ENCODE measurements around the gene BANP.

Gene BANP

DNA sequence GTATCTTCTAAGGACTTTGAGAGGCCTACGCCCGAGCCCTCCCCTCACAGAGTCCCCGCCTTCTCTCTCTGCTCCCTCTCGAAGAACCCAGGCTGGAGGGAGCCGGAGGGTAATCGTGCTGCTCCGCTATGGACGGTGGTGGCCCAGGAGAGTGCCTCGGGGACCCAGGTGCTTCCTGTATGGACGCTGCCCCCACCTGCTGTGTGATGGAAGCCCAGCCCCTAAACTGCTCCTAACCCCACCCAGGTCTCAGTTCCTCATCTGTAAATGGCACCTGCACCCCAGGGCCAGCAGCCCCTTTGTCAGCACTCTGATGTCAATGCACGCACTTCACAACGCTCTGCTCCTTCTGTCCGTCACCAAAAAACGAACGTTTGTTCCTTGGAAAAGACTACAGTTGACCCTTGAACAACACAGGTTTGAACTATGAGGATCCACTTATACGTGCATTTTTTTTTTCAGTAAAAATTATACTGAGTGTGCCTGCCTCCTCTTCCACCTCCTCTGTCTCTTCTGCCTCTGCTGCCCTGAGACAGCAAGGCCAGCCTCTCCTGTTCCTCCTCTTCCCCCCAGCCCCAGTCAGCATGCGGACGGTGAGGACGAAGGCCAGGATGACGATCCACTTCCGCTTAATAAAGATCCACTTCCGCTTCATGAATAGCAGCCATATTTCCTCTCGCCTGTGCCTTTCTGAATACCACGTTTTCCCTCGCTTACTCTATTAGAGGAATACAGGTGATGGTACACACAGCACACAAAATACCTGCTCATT is 118.3 kb downstream of the BANP start:
- CTCF ChIA-PET = no interaction called here
- POLR2A ChIA-PET = no interaction called here
- TF ChIP-seq TARDBP (IDR thresholded peaks at IDR 0.05) = no peak
- TF ChIP-seq CTBP1 (IDR thresholded peaks at IDR 0.05; ENCODE audit: borderline replicate concordance) = no peak
- TF ChIP-seq ARNT (IDR thresholded peaks at IDR 0.05) = no peak
- no peak for TF ChIP-seq ZNF384 (IDR thresholded peaks at IDR 0.05)
- no peak for TF ChIP-seq L3MBTL2 (conservative IDR thresholded peaks at IDR 0.05)
- no peak for TF ChIP-seq HDGF (IDR thresholded peaks at IDR 0.05; ENCODE audit: borderline replicate concordance)
- TF ChIP-seq FOXK2 (IDR thresholded peaks at IDR 0.05) = no peak
- no peak for TF ChIP-seq LEF1 (IDR thresholded peaks at IDR 0.05; ENCODE audit: borderline replicate concordance)
- no peak for DNase-seq (ENCODE audit: extremely low spot score)

DNA sequence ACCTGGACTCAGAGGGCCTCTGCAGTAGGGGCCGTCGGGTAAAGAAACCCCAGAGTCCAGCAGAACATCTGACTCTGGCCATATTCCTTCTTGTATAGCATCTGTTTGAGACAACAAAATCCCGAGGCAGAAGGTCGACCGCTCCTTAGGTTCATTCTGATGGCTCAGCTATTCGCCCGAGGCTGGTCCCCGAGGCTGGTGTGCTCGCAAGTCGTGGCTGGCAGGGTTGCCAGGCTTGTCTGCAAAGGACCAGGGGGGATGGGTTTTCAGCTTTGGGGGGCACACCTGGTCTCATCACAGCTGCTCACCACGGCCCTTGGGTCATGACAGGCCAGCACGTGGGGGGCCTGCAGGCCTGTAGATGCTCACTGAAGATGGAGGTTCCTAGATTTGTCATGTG is 119.1 kb downstream of the BANP start:
- CTCF ChIA-PET = no interaction called here
- no peak for DNase-seq (ENCODE audit: extremely low spot score)
- POLR2A ChIA-PET = no interaction called here
- TF ChIP-seq CTBP1 (IDR thresholded peaks at IDR 0.05; ENCODE audit: borderline replicate concordance) (no peak), ZNF384 (IDR thresholded peaks at IDR 0.05) (no peak)

- ChIA-PET CTCF (no interaction called here), POLR2A (no interaction called here)
- TF ChIP-seq SP1 (IDR thresholded peaks at IDR 0.05) = no peak
- TF ChIP-seq FOXK2 (IDR thresholded peaks at IDR 0.05) = no peak
- no peak for TF ChIP-seq ELF4 (IDR thresholded peaks at IDR 0.05)
- no peak for TF ChIP-seq CTBP1 (IDR thresholded peaks at IDR 0.05; ENCODE audit: borderline replicate concordance)
- TF ChIP-seq FOXA1 (IDR thresholded peaks at IDR 0.05) = no peak
- no peak for TF ChIP-seq L3MBTL2 (conservative IDR thresholded peaks at IDR 0.05)
- no peak for TF ChIP-seq FOXM1 (IDR thresholded peaks at IDR 0.05; ENCODE audit: borderline replicate concordance)
- TF ChIP-seq, protein P1, sequence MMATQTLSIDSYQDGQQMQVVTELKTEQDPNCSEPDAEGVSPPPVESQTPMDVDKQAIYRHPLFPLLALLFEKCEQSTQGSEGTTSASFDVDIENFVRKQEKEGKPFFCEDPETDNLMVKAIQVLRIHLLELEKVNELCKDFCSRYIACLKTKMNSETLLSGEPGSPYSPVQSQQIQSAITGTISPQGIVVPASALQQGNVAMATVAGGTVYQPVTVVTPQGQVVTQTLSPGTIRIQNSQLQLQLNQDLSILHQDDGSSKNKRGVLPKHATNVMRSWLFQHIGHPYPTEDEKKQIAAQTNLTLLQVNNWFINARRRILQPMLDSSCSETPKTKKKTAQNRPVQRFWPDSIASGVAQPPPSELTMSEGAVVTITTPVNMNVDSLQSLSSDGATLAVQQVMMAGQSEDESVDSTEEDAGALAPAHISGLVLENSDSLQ (IDR thresholded peaks at IDR 0.05) = no peak
- no peak for TF ChIP-seq ZNF384 (IDR thresholded peaks at IDR 0.05)
- no peak for TF ChIP-seq SUZ12 (IDR thresholded peaks at IDR 0.05)
- no peak for TF ChIP-seq ARNT (IDR thresholded peaks at IDR 0.05)
- no peak for DNase-seq (ENCODE audit: extremely low spot score)
Observed at GRCh38 chr16:88070989-88071625, 119.9 kb downstream of the BANP start.

DNA sequence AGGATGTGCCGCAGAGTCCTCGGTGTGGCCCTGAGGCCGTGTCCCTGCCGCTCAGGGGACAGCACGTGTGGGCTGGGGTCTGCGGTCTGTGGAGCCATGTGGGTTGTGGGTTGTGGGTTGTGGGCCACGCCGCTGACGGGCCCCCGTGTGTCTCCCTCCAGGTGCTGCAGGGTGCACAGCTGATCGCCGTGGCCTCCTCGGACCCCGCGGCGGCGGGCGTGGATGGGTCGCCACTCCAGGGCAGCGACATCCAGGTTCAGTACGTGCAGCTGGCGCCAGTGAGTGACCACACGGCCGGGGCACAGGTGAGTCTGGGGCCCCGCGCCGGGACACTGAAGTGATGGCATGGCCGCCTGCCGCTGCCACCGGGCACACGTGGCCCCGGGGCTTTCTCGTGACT is 120.7 kb downstream of the BANP start:
- TF ChIP-seq TARDBP (IDR thresholded peaks at IDR 0.05) (no peak), BHLHE40 (IDR thresholded peaks at IDR 0.05; ENCODE audit: borderline replicate concordance) (no peak), FOXM1 (IDR thresholded peaks at IDR 0.05; ENCODE audit: borderline replicate concordance) (no peak), FOXA1 (IDR thresholded peaks at IDR 0.05) (no peak), CTBP1 (IDR thresholded peaks at IDR 0.05; ENCODE audit: borderline replicate concordance) (no peak), ARNT (IDR thresholded peaks at IDR 0.05) (no peak), FOXK2 (IDR thresholded peaks at IDR 0.05) (no peak), SP1 (IDR thresholded peaks at IDR 0.05) (no peak), ZNF384 (IDR thresholded peaks at IDR 0.05) (no peak), SUZ12 (IDR thresholded peaks at IDR 0.05) (no peak), ELF4 (IDR thresholded peaks at IDR 0.05) (no peak)
- TF ChIP-seq, protein P1 (IDR thresholded peaks at IDR 0.05) = no peak
- ChIA-PET POLR2A (no interaction called here), CTCF (no interaction called here)
- DNase-seq (ENCODE audit: extremely low spot score) = no peak

DNA sequence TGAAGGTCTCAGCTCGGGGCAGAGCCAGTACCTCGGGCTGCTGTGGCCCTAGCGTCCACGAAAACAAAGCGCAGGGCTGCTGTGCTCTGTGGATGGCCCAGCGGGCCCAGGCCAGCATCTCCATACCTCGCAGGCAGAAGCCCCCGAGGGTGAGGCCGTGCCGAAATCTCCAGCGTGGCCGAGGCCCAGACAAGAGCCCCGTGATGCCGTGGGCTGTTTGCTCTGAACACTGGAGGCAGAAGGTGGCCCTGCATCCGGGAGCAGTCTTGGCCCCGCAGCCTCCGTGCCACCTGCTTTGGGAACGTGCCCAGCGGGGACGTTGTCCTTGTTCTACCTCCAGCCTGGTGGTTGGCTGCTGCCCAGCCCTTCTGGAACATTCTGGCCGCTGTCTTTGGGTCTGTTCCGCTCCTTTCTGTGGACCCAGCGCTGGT is 121.4 kb downstream of the BANP start:
- no peak for TF ChIP-seq NFRKB (IDR thresholded peaks at IDR 0.05)
- TF ChIP-seq ZNF384 (IDR thresholded peaks at IDR 0.05) = no peak
- no peak for TF ChIP-seq L3MBTL2 (conservative IDR thresholded peaks at IDR 0.05)
- TF ChIP-seq CTBP1 (IDR thresholded peaks at IDR 0.05; ENCODE audit: borderline replicate concordance) = no peak
- no peak for TF ChIP-seq HDGF (IDR thresholded peaks at IDR 0.05; ENCODE audit: borderline replicate concordance)
- TF ChIP-seq ELF4 (IDR thresholded peaks at IDR 0.05) = no peak
- no peak for TF ChIP-seq BHLHE40 (IDR thresholded peaks at IDR 0.05; ENCODE audit: borderline replicate concordance)
- TF ChIP-seq TARDBP (IDR thresholded peaks at IDR 0.05) = no peak
- TF ChIP-seq, protein P1 (IDR thresholded peaks at IDR 0.05) = no peak
- TF ChIP-seq LEF1 (IDR thresholded peaks at IDR 0.05; ENCODE audit: borderline replicate concordance) = no peak
- no peak for TF ChIP-seq ARNT (IDR thresholded peaks at IDR 0.05)
- no peak for TF ChIP-seq FOXM1 (IDR thresholded peaks at IDR 0.05; ENCODE audit: borderline replicate concordance)
- TF ChIP-seq SUZ12 (IDR thresholded peaks at IDR 0.05) = no peak
- TF ChIP-seq SP1 (IDR thresholded peaks at IDR 0.05) = no peak
- no peak for TF ChIP-seq FOXK2 (IDR thresholded peaks at IDR 0.05)
- TF ChIP-seq FOXA1 (IDR thresholded peaks at IDR 0.05) = no peak
- CTCF ChIA-PET = no interaction called here
- no peak for DNase-seq (ENCODE audit: extremely low spot score)
- POLR2A ChIA-PET = no interaction called here

DNA sequence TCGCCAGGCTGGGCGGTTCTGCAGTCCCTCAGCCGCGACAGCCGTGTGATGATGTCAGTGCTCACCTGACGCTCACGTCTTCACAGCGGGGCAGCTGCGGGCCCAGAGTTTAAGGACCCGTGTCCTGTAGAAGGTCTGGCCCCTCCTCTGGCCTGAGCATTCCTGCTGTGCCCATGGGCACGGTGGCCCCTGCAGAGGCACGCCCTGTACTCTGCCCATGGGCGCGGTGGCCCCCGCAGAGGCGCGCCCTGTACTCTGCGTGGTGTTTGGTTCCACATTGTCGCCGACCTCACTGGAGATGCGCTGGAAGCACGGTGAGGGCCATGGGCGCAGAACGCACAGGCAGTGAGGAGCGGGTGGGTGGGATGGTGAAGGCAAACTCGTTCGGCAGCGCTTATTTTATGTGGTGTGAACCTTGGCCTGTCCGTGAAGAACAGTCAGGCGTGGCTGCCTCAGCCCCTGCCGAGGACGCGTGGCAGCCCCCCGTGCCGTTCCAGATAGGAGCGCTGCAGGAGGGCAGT is 122.0 kb downstream of the BANP start:
- POLR2A ChIA-PET = no interaction called here
- CTCF ChIA-PET = no interaction called here
- no peak for DNase-seq (ENCODE audit: extremely low spot score)
- TF ChIP-seq ELF4 (IDR thresholded peaks at IDR 0.05) (no peak), LEF1 (IDR thresholded peaks at IDR 0.05; ENCODE audit: borderline replicate concordance) (no peak), NFRKB (IDR thresholded peaks at IDR 0.05) (no peak), TARDBP (IDR thresholded peaks at IDR 0.05) (no peak), ARNT (IDR thresholded peaks at IDR 0.05) (no peak), SUZ12 (IDR thresholded peaks at IDR 0.05) (no peak), FOXM1 (IDR thresholded peaks at IDR 0.05; ENCODE audit: borderline replicate concordance) (no peak), BHLHE40 (IDR thresholded peaks at IDR 0.05; ENCODE audit: borderline replicate concordance) (no peak), FOXK2 (IDR thresholded peaks at IDR 0.05) (no peak), ZNF384 (IDR thresholded peaks at IDR 0.05) (no peak), CTBP1 (IDR thresholded peaks at IDR 0.05; ENCODE audit: borderline replicate concordance) (no peak), SP1 (IDR thresholded peaks at IDR 0.05) (no peak), FOXA1 (IDR thresholded peaks at IDR 0.05) (no peak), L3MBTL2 (conservative IDR thresholded peaks at IDR 0.05) (no peak), HDGF (IDR thresholded peaks at IDR 0.05; ENCODE audit: borderline replicate concordance) (no peak)
- TF ChIP-seq, protein P1 (IDR thresholded peaks at IDR 0.05) = no peak

All from HEK293T (cell line).